K562 (cell line): Measurements from ENCODE around the gene CACNA1C. TPM values are rescaled to one million over a fixed set of nuclear protein-coding genes. Genes with fewer than 3 reads are reported as not detected.

ENCODE experiments used
- CCAR2 ChIP-seq: fragments of 200-400 bp; formaldehyde crosslinking; IDR thresholded peaks from 2 replicates; pipeline ENCODE4 v1.6.1; 2017; ENCODE audit warnings: mild to moderate bottlenecking, low read depth, low read length
- CHAMP1 ChIP-seq: fragments of 450-650 bp; IDR thresholded peaks from 2 replicates; pipeline ENCODE4 v1.6.1; 2016; ENCODE audit warnings: mild to moderate bottlenecking
- FOXA3 ChIP-seq, 2 experiments: fragments of 450-650 bp in 1 of 2; sonication (generic) in 1 of 2; formaldehyde crosslinking; IDR thresholded peaks in 1 of 2; conservative IDR thresholded peaks in 1 of 2; 2 replicates each; pipeline versions ENCODE4 v1.4.0 to v1.8.0; 2020 to 2022; ENCODE audit warnings: mild to moderate bottlenecking in 2 of 2, missing genetic modification reagents in 1 of 2
- GABPA ChIP-seq: fragments of 200-800 bp; sonication (Bioruptor generic); conservative IDR thresholded peaks from 2 replicates; pipeline ENCODE4 v1.6.1; 2016; ENCODE audit warnings: low read depth, missing genetic modification characterization, missing compliant biosample characterization
- GTF2B ChIP-seq: IDR thresholded peaks from 2 replicates; pipeline ENCODE4 v1.6.1; 2011; ENCODE audit not compliant: insufficient read length; ENCODE audit errors: extremely low read depth
- ILK ChIP-seq: fragments of 450-650 bp; IDR thresholded peaks from 2 replicates; pipeline ENCODE4 v1.6.1; 2016; ENCODE audit warnings: missing genetic modification characterization, low read depth, mild to moderate bottlenecking, missing compliant biosample characterization, moderate library complexity, borderline replicate concordance
- MXI1 ChIP-seq: IDR thresholded peaks from 2 replicates; pipeline ENCODE4 v1.6.1; 2011; ENCODE audit warnings: low read depth, mild to moderate bottlenecking, improper control_type of control experiment, low read length
- NR0B1 ChIP-seq: fragments of 450-650 bp; IDR thresholded peaks from one replicate; pipeline ENCODE4 v1.6.1; 2018; ENCODE audit warnings: mild to moderate bottlenecking, moderate library complexity; ENCODE audit not compliant: partially characterized antibody
- POLR3A ChIP-seq: IDR thresholded peaks from 2 replicates; pipeline ENCODE4 v1.6.1; 2011; ENCODE audit warnings: borderline replicate concordance, mild to moderate bottlenecking, moderate library complexity; ENCODE audit not compliant: insufficient read length, insufficient read depth; ENCODE audit errors: extremely low read depth
- RNF219 ChIP-seq: fragments of 250-450 bp; sonication (Bioruptor Pico); IDR thresholded peaks from 2 replicates; pipeline ENCODE4 v1.5.0; 2022; ENCODE audit warnings: mild to moderate bottlenecking
- TBL1XR1 ChIP-seq, 2 experiments: IDR thresholded peaks; 2 replicates each; pipeline ENCODE4 v1.6.1; 2012; ENCODE audit warnings: improper control_type of control experiment in 2 of 2, low read length in 2 of 2, mild to moderate bottlenecking in 1 of 2
- TCF7 ChIP-seq: sonication (generic); IDR thresholded peaks from 2 replicates; pipeline ENCODE4 v1.6.1; 2016; ENCODE audit warnings: antibody characterized with exemption, borderline replicate concordance
- TRIM28 ChIP-seq: fragments of 450-650 bp; IDR thresholded peaks from 2 replicates; pipeline ENCODE4 v1.6.1; 2017
- TSC22D4 ChIP-seq: fragments of 450-650 bp; IDR thresholded peaks from 2 replicates; pipeline ENCODE4 v1.6.1; 2016; ENCODE audit warnings: missing genetic modification characterization, missing biosample characterization, control low read depth
- ZBTB8A ChIP-seq: fragments of 450-650 bp; IDR thresholded peaks from 2 replicates; pipeline ENCODE4 v1.6.1; 2018; ENCODE audit warnings: mild to moderate bottlenecking, moderate library complexity; ENCODE audit not compliant: partially characterized antibody
- ZBTB9 ChIP-seq: fragments of 450-650 bp; formaldehyde crosslinking; IDR thresholded peaks from 2 replicates; pipeline ENCODE4 v1.4.0; 2020; ENCODE audit warnings: mild to moderate bottlenecking, moderate library complexity
- ZNF134 ChIP-seq: fragments of 250-450 bp; sonication (Bioruptor Pico); conservative IDR thresholded peaks from 2 replicates; pipeline ENCODE4 v1.4.0; 2020
- ZNF24 ChIP-seq: fragments of 450-650 bp; IDR thresholded peaks from 2 replicates; pipeline ENCODE4 v1.6.1; 2016
- polyA plus RNA-seq, 8 experiments: library from polyadenylated mRNA; depleted of rRNA in 4 of 8; stranded (reverse) in 5 of 8; unstranded in 3 of 8; fragments of >200 nt; fragmentation: Nextera tagmentation in 2 of 8; fragmentation: Illumina TruSeq in 1 of 8; extraction: Ambion mirVana in 2 of 8; extraction: Trizol in 1 of 8; gene quantifications; 2 replicates each; pipeline versions ENCODE4 v1.2.1 to v1.2.3, GENCODE V29; 2011 to 2014; ENCODE audit warnings: inconsistent platforms in 1 of 8, missing spikeins in 1 of 8
- total RNA-seq, 7 experiments: library from RNA; depleted of rRNA in 6 of 7; stranded (reverse); fragments of >200 nt in 6 of 7; fragmentation: Illumina TruSeq in 2 of 7; extraction: Trizol in 2 of 7; gene quantifications; 2 replicates each; pipeline versions ENCODE4 v1.2.1 to v1.2.3, GENCODE V29; 2011 to 2021; ENCODE audit warnings: low replicate concordance in 1 of 7

CACNA1C gene
- total and polyA plus RNA-seq, 9 of the 15 experiments (the other 6 are each of a cell fraction or from before 2014, with no cell fraction given): not detected

GRCh38 chr12:2004113-2004929 is 48.5 kb upstream of the CACNA1C start, which contains the start of gene DCP1B (continued):
- TF ChIP-seq ZBTB9 (peak; percentile 65; the same call in 1 of the 2 replicates), ZNF24 (no peak), TRIM28 (no peak), MXI1 (peak; percentile 64; the same call in 1 of the 2 replicates), TBL1XR1 (IDR thresholded peaks at IDR 0.05; ENCODE audit: low read length in 2 of 2) (no peak), GTF2B (no peak), ZNF134 (CRISPR knock-in tag) (no peak), ZBTB8A (no peak), ILK (tag) (no peak), NR0B1 (no peak), CCAR2 (no peak), RNF219 (no peak), TCF7 (no peak), GABPA (tag) (peak; percentile 65), FOXA3 (CRISPR knock-in tag; conservative IDR thresholded peaks at IDR 0.05 in 1 of 2, IDR thresholded peaks at IDR 0.05 in 1 of 2) (peak in 1 of 2 experiments; percentile 66; a peak in 1 of 4 replicates), CHAMP1 (no peak), POLR3A (no peak), TSC22D4 (no peak)
